HG03571 (cell line): ENCODE data around the gene ECHDC3.

Source experiments
- ATAC-seq: cut with Tn5 transposase; IDR thresholded peaks from one replicate; pipeline ENCODE4 v1.9.1; 2021; ENCODE audit not compliant: unreplicated experiment

ECHDC3 gene

GRCh38 chr10:11746883-11747539 is 4.8 kb downstream of the ECHDC3 start:
- ATAC-seq: no peak

DNA sequence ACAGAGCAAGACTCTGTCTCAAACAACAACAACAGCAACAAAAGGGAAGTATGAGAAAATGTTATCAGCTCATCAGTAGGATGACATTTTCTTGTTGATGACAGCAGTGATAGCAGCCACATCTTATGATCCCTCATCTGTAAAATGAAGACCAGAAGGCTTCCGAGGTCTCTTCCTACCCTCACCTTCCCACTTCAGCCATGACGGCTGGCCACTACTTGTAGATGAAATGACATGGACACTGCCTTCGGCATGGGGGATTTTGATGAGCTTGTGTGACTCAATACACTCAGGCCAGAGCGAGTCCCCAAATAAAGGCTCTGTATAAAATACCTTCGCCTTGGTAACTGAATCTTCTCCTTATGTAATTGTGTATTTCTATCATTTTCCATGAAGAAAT is 6.7 kb downstream of the ECHDC3 start:
- ATAC-seq: no peak

DNA sequence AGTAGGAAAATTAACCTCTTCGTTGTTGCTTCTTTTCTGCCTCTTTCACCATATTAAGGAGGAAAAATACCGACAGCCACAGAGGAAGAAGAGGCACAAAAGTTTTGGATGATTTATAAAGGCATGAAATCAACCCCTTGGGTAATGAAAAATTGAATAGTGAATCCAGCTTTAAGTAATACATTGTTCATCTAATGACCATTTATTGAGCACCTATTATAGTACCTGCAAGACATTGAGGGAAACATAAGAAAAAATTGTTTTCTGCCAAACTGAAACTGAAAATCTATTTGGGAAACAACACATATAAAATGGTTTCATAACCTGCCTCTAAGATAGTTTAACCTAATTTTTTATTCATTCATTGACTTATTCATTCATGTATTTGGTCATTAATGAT is 8.2 kb downstream of the ECHDC3 start:
- no peak for ATAC-seq

GRCh38 chr10:11754173-11754572 is 12.0 kb downstream of the ECHDC3 start:
- no peak for ATAC-seq

GRCh38 chr10:11754620-11755019 is 12.4 kb downstream of the ECHDC3 start:
- ATAC-seq: no peak

DNA sequence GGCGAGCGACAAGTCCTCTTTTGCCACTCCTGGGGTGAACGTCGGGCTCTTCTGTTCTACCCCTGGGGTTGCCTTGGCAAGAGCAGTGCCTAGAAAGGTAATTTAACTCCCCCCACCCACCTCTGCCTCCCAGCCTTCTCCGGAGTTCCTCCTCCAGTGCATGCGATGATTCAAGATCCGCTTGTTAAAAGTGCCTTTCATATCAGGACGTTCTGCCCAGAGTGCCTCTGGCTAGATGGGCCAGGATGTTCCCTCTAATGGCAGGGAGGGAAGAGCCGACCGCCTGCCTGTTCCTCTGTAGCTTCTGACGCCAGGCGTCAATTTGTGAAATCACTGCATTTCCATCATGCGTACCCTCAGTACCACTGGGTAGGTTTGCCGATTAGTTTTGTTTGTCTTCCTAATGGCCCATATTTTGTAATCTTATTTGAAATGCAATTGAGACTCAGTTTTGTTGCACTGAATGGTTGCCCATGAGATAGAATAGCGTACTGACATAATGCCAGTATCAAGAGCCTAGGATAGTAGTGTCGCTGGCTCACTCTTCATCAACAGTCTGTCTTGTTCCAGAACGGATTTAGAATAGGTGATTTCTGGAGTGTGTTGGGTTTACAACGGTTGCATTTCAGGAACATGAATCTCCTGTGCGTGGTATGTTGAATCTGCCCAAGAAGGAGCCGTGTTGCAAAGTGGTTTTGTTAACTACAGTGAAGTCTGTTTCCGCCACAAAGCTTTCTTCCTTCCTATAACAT is 13.5 kb downstream of the ECHDC3 start:
- no peak for ATAC-seq

GRCh38 chr10:11756766-11757315 is 14.7 kb downstream of the ECHDC3 start:
- ATAC-seq: no peak

DNA sequence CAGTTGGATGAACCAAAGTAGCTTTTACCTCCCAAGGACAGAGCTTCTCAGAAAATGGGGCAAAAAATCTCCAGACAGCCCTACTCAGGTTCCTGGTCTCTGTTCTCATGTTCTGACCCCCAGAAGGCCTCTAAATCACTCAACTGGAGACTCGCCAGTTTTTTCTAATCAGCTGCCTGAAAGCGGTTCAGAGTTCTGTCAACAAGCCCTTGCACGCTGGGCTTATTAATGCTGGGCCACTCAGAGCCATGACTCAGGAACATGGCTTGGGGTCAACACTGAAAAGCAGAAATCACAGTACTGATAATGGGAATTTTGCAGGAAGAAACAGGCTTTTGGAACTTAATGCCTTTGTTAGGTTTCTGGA is 15.3 kb downstream of the ECHDC3 start:
- no peak for ATAC-seq

DNA sequence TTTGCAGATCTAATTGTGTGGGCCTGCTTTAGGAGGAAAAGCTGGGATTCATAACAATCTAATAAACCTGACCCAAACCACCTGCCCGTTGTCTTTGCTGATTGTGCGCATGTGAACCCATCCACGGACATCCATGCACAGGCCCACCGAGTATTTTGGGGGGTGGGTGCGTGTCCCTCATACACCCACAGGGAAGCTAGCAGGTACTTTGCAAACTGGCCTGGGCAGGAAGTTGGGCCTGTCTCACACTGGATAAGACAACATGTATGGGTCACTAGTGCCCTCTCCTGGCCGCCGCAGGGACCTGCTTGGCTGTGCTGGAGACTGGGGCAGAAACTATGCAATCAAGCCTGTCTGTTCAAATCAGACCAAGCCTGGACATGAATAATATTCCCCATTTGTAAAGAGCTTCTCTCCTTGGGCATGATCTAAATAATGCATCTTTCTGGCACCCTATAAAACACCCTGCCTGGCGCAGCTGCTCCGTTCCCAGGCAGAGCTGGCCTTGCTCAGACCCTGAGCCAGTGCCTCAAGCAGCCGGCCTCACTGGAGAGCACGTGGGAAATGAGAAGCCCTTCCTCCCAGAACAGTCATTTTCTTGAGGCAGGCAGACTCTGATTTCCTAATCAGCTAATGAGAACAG is 15.8 kb downstream of the ECHDC3 start:
- ATAC-seq: peak; percentile 91

GRCh38 chr10:11758527-11759236 is 16.5 kb downstream of the ECHDC3 start:
- ATAC-seq: no peak

- no peak for ATAC-seq
Measured at GRCh38 chr10:11759347-11759746, 17.2 kb downstream of the ECHDC3 start.

DNA sequence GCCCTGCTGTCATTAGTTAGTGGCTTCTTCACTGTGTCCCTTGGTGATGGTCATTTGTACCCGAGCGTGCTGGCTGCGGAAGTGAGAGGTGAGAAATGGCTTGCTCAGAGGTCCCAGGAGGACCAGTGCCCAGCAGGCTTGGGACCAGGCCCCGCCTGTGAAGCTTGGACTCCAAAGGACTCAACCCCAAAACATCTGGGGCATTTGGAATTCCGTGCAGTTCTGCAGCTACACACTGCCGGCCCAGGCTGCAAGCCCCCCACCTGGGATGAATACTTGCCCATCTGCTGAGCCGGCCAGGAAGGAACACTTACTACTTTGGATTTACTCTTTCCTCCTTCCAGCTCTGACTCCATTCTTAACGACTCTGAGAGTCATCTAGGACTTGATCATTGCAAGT is 18.0 kb downstream of the ECHDC3 start:
- ATAC-seq: no peak

GRCh38 chr10:11760861-11761260 is 18.7 kb downstream of the ECHDC3 start:
- ATAC-seq: no peak

DNA sequence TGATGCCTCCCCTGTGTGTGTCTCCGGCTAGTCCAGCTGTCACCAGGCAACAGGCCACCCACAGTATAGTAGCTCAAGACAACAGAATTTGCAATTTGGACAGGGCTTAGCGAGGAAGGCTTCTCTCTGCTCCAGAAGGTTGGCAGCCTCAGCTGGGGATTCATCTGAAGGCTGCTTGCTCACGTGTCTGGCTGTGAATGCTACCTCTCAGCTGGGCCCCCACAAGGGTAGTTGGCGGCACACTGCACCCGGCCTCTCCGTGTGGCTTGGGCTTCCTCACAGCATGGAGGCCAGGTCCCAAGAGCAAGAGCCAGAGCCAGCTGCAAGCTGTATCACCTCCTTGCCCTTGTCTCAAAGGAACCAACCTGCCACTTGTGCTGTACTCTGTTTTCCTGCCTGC is 19.2 kb downstream of the ECHDC3 start:
- no peak for ATAC-seq

- ATAC-seq: no peak
Measured at GRCh38 chr10:11762706-11763500, 20.7 kb downstream of the ECHDC3 start.

DNA sequence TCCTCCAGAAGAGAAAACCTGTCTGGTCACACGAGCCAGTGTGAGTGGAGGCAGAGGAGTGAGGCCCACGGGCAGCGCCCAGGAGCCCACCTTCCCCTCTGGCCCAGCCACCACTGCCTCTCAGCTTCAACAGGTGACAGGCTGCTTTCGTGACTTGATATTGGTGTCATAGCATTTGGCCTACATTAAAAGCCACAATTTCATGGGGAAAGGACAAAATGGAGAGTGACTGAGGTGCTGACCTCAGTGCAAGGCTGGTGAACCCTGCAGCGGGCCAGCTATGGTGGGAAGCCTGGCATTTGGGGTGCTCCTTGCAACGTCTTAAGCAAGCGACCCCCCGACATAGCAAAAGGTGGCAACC is 21.3 kb downstream of the ECHDC3 start:
- no peak for ATAC-seq

DNA sequence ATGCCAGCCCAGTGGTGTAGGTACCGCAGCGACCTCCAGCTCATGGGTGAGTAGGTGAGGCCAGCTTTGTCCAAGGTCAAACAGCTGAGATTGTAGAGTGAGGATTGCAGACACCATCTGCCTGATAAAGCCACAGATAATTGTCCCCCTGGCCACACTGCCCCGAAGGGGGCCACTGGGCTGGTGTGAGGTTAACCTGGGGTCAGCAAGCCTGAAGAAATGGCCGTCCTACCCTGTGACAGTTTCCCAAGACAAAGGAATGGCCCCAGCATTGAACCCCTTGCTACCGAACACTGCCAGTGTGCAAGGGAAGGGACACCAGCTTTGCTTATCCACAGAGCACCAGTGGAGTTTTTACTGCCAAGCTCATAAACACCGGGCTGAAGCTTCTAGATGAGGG is 23.0 kb downstream of the ECHDC3 start:
- ATAC-seq: no peak

DNA sequence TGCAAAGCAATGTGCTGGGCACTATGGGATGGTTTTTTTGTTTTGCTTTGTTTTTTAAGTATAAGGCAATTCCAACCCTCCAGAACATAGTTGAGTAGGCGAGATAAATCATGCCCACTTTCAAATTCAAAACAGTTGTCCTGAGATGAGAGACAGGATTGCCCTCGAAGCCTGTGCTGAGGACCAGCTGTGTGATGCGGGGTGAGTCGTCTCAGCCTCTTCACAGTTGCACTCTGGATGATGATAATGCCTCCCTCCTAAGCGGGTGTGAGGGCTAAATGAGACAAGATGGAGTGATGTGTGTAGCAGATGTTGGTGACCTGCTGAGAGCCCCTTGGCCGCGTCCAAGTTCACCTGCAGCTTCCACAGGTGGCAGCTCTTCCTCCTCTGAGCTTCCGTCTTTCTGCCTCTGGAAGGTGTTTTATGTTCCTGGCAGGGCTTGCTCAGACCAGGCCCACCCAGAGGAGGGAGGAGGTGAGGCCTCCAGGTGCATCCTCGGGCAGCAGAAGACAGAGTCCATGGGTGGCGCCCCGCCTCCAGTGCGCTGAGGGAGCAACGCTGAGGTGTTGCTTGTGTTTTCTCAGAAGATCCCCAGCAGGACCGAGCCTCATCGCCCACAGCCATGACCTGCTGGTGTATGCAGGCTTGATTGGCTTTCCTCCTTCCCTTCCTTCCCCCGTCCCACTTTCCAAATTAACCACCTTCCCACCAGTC is 30.6 kb downstream of the ECHDC3 start:
- ATAC-seq: no peak

DNA sequence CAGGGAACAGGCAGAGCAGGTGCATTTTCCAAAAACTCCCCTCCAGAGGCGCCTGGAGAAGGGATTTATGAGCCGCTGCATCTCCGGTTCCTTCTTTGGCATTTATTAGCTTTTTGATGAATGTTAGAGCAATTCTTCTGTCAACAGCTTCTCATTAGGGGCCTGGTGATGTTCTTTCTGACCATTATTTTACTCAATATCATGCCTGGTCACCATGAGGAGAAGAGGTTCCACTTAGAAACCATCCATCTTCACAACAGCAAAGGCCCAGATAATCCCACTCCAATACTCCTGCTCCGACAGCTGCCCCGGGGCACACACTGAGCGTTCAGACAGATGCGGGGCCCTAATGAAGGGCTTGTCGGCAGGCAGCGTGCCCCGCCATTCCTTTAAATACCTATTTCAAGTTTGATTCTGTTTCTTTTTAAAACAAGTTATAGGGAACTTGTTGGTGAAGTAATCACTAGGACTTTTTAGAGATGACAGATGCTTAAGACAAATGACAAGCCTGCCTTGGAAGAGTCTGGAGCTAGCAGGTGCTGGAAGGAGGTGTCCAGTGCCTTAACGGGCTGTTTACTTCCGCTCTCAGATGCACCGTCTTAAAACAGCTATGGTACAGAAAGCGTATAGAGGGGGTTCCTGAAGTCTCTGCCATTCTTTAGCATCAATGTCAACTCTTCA is 31.7 kb downstream of the ECHDC3 start:
- no peak for ATAC-seq
